Left colon (tissue), 2 donors: ENCODE results near the gene ARMC6. TPM values are rescaled to one million over a fixed set of nuclear protein-coding genes. Genes with fewer than 3 reads are reported as not detected.

Experiments
- ATAC-seq: fragments of 200-7000 bp; cut with Tn5 transposase; one replicate; pipeline ENCODE4 v1.9.1; 2020; ENCODE audit warnings: mild to moderate bottlenecking, moderate library complexity
- DNase-seq, 2 donors: peaks; one replicate each; pipeline ENCODE4 v3.0.0-alpha.2; 2020
- intact Hi-C, 2 donors: fragments of 100-400 bp; cut with DNase I in 1 of 2; cut with micrococcal nuclease in 1 of 2; formaldehyde crosslinking; loops; one replicate each; pipeline versions ENCODE4 v1.11.2 to v1.14.0; 2022; cut with DNase I, micrococcal nuclease
- long read RNA-seq: library from polyadenylated mRNA; unstranded; transcript quantifications from one replicate; pipeline ENCODE4 v2.0.0, GENCODE V29; 2021
- total RNA-seq, 2 donors: library from RNA; stranded (reverse); fragmentation: NEBNext Ultra II Directional; extraction: Animal tissue kit (Norgen Biotek cat#: 25700); gene quantifications; one replicate each; pipeline ENCODE4 v1.2.1, GENCODE V29; 2021
- donor health status: DM: no; HTN: no; CAD: no.
- donor health status: DM: yes; HTN: yes; CAD: no.

Gene ARMC6
- 10 to 100 TPM; 17.8 to 20.8 TPM for total RNA-seq
- long read RNA-seq, transcript ARMC6-201 (8 exons, 2,412 nt): minor isoform, 7 of 75 reads
- long read RNA-seq, transcript ARMC6-202 (8 exons, 2,383 nt): major isoform, 30 of 75 reads
- long read RNA-seq, transcript ARMC6-206 (9 exons, 2,488 nt): minor isoform, 16 of 75 reads
- long read RNA-seq, partial matches to known transcripts: 14 of 75 reads
- long read RNA-seq, other reads (novel, unspliced or antisense): 8 of 75 reads

GRCh38 chr19:19033426-19034203, at the start of gene ARMC6, which contains the start of gene SUGP2:
TSS of gene ARMC6 (plus strand) at chr19:19033603. CDS start at chr19:19034210, 607 bp downstream.
TSS of gene SUGP2 (minus strand) at chr19:19033517. CDS start at chr19:19031071, 2,446 bp downstream.
- DNase-seq: peak; percentile 86 to 88
- intact Hi-C loops: no loop called here
- peak; percentile 91 for ATAC-seq

- DNase-seq (no peak), ATAC-seq (no peak)
- intact Hi-C loops: no loop called here
Measured at GRCh38 chr19:18984251-18984650, 49.2 kb upstream of the ARMC6 start.

- DNase-seq (no peak), ATAC-seq (no peak)
- intact Hi-C loops: no loop called here
Measured at GRCh38 chr19:18985257-18985656, 48.1 kb upstream of the ARMC6 start.

GRCh38 chr19:18987456-18987855, 45.9 kb upstream of the ARMC6 start:
- ATAC-seq: no peak
- intact Hi-C loops: no loop called here

DNA sequence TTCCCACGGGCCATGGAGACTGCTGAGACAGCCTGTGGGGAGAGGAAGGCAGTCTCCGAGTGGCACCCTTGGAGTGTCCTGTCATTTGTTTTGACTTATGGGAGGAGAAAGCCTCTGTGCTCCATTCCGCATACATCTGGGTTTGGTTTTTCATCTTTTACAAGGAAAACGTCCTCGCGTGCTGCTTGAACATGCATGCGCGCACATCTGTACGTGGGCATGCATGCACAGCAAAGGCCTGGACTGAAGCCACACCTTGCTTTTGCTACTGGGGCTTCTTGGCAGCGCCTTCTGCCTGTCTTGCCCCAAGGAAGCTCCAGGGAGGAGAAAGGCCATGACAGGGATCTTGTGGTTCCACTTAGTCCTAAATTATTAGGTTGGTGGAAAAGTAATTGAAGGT, 44.1 kb upstream of the ARMC6 start:
- DNase-seq: no peak
- no peak for ATAC-seq
- intact Hi-C loops: no loop called here

More at GRCh38 chr19:18987456-18987855, 45.9 kb upstream of the ARMC6 start:
- DNase-seq: no peak

- intact Hi-C loops: no loop called here
- DNase-seq (no peak), ATAC-seq (no peak)
Measured at GRCh38 chr19:18990128-18990708, 43.2 kb upstream of the ARMC6 start.

DNA sequence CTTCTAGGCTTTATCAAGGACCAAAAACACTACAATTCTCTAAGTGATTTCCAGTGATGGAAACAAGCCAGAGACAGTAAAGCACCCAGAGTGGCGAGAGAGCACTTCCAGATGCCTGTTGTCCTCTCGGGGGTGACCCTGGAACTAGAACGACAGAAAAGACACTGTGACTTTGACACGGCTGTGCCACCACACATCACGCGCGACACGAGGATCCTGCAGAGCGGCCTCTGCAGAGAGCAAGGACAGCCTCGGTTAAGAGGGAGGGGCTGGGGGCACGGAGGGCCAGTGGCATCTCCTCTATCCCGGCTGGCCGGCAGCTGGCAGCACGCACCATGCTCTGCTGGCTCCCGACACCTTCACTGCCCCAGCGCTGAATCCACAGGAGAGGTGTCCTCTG, 42.4 kb upstream of the ARMC6 start:
- DNase-seq: no peak
- intact Hi-C loops: no loop called here
- no peak for ATAC-seq

- intact Hi-C loops: no loop called here
- no peak for ATAC-seq
- no peak for DNase-seq
Measured at GRCh38 chr19:18991468-18991867, 41.9 kb upstream of the ARMC6 start.

GRCh38 chr19:18992696-18993095, 40.7 kb upstream of the ARMC6 start:
- intact Hi-C loops: no loop called here
- ATAC-seq: no peak
- DNase-seq: no peak

DNA sequence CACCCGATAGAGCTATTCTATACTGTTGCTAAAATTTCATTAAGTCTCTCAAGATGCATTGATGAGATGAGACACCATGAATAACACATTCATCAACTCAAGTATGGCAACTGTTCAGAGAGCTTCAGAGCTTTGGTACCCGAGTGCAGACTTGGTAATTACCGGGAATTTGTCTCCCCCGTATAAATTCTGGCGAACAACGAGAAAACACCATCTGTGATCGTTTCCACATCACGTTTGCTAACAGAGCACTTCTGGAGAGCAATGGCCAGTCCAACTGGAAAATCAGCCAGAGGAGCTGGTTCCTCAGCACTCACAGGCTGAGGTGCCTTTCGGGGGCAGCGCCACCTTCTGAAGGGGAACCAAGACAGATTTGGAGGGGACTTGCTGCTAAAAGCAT, 40.3 kb upstream of the ARMC6 start:
- intact Hi-C loops: no loop called here

GRCh38 chr19:18995804-18996241, 37.6 kb upstream of the ARMC6 start:
- ATAC-seq (peak; percentile 76), DNase-seq (peak; percentile 32 to 34)
- intact Hi-C loops: no loop called here

More for the DNA sequence above, 40.3 kb upstream of the ARMC6 start:
- ATAC-seq (no peak), DNase-seq (no peak)

- intact Hi-C loops: no loop called here
- DNase-seq (no peak), ATAC-seq (no peak)
Measured at GRCh38 chr19:18996351-18996750, 37.1 kb upstream of the ARMC6 start.

DNA sequence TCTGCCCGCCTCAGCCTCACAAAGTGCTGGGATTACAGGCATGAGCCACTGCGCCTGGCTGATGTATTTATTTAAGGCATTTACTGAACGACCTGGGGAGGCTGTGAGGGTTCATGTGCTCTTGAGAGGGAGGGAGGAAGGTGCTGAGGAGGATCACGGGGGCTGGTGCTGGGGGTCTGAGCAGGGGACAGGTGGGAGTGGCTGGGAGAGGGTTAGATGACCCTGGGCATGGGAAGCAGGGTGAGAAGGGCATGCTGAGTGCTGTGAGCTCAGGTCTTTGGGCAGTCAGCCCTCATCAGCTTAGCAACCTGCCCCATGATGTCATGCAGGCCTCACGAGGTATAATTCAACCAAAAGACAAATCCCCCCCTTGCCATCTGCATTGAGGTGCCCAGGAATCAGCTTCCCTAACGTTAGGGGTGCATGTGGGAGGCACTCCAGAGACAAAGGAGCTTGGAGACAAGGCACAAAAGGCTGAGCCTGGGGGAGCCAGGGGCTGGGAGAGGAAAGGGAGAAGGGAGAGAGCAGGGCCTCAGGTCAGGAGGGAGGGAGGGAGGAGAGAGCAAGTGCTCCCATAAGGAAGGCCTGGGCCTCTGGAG, 36.5 kb upstream of the ARMC6 start:
- ATAC-seq (no peak), DNase-seq (no peak)
- intact Hi-C loops: no loop called here

GRCh38 chr19:18998276-18998675, 35.1 kb upstream of the ARMC6 start:
- no peak for ATAC-seq
- intact Hi-C loops: no loop called here
- DNase-seq: no peak

- intact Hi-C loops: no loop called here
- ATAC-seq (no peak), DNase-seq (no peak)
Measured at GRCh38 chr19:18999016-18999758, 34.2 kb upstream of the ARMC6 start.

- DNase-seq: no peak
- no peak for ATAC-seq
- intact Hi-C loops: no loop called here
Measured at GRCh38 chr19:18999896-19000620, 33.3 kb upstream of the ARMC6 start.

DNA sequence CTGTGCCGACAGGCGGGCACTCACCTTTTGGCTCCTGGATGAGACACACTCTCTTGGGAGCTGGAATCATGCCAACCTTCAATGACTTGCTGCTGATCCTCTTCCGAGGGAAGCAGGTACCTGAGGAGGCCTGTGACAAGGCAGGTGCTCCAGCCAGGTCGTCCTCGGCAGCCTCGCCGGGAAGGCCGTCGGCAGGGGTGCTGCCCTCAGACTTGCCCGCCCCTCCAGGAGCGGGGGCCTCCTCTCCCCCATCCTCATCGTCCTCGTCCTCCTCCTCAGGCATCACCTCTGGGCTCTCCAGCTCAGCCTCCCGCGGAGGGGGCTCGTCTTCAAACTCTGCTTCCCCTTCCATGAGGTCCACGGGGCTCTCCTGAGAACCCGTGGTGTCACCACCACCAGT, 29.3 kb upstream of the ARMC6 start:
- DNase-seq (no peak), ATAC-seq (no peak)
- intact Hi-C loops: no loop called here

DNA sequence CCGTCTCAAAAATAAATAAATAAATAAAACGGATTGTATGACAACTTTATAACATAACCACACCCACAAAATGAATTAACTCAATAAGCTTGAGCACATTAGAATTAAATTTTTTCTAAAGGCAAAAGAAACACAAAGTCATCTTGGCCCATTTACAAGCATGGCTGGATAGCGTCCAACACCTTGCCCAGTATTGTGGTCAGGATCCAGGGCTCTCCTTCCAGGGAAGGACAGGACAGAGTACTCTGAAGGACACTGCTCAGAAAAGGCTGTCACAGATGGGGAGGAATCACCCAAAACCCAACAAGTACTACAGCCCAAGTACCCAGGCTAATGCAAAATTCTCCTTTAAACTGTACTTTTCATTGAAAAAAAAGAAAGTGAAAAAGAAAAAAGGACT, 27.2 kb upstream of the ARMC6 start:
- intact Hi-C loops: no loop called here
- DNase-seq (no peak), ATAC-seq (no peak)
